GM19238 (cell line): ENCODE results near the gene RAPGEFL1.
"Not testable (repeated sequence)": the region's sequence is repeated elsewhere in the genome, so short reads cannot be mapped to it uniquely, and the experiment has no call there.

Source experiments
- DNase-seq: peaks from one replicate; pipeline ENCODE4 v3.0.0; 2011; ENCODE audit warnings: low spot score; ENCODE audit not compliant: insufficient read length

RAPGEFL1 gene

DNA sequence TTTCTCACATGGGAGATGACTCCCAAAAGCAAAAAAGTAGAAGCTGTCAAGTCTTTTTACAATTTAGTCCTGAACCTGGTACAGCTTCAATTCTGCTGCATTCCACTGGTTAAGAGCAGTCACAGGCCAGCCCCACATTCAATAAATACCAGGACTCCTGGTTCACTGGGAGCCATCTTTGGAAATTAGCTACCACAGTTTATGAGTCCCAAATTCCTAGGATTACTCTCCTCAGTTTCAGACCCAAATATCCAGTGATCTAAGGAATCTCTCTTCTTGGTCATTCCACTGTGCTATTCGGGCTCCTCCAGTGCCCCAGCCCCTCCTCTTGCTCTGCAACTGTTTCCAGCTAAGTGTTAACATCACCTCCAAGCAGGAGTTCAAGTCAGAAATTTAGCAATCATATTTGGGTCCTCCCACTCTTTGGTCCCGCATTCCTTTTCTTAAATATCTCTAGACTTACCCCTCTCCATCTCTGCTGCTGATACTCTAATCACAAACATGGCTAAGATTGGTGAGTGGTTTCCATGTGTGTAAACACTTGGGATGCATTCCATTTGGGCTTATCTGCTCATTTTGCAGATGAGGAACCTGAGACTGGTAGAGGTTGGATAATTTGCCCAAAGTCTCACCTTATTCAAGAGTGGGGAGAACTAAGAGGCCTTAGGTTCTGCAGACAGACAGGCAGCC is 32.3 kb downstream of the RAPGEFL1 start:
- DNase-seq: no peak

DNA sequence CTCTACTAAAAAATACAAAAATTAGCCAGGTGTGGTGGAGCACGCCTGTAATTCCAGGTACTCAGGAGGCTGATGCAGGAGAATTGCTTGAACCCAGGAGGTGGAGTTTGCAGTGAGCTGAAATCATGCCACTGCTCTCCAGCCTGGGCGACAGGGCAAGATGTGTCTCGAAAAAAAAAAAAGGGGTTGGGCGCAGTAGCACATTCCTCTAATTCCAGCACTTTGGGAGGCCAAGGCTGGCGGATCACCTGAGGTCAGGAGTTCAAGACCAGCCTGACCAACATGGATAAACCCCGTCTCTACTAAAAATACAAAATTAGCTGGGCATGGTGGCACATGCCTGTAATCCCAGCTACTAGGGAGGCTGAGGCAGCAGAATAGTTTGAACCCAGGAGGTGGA is 36.6 kb downstream of the RAPGEFL1 start:
- not testable (repeated sequence) for DNase-seq

DNA sequence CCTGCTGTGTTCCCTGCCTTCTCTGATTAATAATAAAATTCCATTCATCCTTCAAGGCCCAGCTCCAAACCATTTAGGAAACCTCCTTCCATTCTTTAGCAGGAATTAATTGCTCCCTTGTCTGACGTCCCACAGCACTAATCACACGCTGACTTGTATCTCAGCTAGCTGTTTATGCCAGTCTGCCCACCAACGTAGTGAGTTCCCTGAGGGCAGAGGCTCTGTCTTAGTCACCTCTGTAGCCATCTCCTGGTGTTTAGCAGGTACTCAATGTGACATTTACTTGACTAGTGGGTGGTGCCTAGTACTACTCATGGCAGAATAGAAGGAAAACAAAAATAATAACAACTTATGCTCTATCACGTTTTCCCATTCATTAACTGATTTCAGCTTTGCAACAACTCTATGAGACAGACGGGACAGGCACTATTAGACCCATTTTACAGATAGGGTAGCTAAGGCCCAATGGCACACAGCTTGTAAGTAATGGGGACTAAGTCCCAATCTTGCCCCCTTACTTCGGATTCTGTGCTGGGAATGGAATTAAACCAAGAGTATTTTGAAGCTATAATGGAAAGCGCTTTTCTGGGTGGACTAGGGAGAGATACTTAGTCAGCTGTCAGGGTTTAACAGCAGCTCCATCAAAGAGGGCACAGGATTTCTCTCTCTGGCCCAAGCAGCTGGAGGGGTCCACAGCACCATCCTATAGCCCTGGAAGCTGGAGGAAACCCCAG is 40.9 kb downstream of the RAPGEFL1 start:
- DNase-seq: no peak

- peak; percentile 92 for DNase-seq
Observed at GRCh38 chr17:40218740-40219593, 41.7 kb downstream of the RAPGEFL1 start, which contains the start of gene WIPF2. TSS of gene WIPF2 (plus strand) at chr17:40219304. CDS start at chr17:40256460, 37,156 bp downstream.

DNA sequence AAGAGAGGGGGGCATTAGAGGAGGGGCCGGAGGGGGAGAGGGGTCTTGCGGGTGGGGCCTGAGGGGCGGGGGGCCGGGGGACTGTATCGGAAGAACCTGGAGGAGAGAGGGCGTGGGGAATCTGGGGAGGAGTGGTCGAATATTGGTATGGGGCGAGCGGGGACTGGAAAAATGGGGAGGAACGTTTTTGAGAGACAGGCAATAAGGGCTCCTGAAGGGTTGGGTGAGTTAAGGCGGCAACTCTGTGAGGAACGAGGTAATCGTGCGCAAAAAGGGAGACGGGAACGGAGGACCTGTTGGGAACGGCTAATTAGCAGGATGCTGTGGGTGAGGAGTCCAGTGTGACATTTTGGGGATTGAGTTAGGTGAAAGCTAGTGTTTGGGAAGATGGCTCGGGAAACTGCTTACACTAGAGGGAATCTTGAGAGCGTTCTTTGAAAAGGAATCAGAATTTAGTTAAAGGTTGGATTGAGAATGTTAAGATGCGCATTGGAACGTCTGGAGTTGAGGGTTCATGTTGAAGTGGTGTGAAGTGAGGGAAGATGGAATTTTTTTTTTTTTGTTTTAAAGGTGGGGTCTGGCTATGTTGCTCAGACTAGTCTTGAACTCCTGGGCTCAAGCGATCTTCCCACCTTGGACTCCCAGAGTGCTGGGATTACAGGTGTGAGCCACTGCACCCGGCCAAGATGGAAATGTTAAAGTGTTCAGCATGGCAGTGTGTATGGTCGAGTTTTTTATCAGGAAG is 42.5 kb downstream of the RAPGEFL1 start:
- no peak for DNase-seq

GRCh38 chr17:40224718-40225550 is 47.7 kb downstream of the RAPGEFL1 start:
- DNase-seq: no peak

- not testable (repeated sequence) for DNase-seq
Observed at GRCh38 chr17:40229146-40229545, 51.9 kb downstream of the RAPGEFL1 start.

DNA sequence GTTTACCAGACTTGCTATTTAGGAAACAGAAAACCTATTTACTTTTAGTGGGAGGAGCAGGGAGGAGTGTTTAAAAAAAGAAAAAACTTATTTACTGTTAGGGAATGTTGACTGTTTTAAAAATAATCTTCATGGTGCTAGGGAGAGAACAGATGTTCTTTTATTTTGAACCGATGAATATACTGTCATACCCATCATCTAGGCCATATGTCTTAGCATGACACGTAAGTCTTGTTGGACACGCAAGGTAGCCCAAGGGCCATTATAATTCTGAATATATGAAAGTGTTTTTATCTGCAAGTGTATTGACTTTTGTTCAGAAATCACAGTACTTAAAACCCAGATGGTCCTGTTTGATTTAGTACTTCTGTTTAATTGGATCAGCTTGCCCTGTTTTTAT is 53.4 kb downstream of the RAPGEFL1 start:
- no peak for DNase-seq

DNA sequence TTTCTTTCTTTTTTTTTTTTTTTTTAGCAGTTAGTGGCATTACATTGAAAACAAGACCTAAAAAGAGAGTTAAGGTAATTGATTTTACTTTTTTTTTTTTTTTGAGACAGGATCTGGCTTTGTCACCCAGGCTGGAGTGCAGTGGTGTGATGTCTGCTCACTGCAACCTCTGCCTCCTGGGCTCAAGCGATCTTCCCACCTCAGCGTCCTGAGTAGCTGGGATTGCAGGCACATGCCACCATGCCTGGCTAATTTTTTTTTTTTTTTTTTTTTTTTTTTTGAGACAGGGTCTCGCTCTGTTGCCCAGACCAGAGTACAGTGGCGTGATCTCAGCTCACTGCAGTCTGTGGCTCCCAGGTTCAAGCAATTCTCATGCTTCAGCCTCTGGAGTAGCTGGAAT is 54.7 kb downstream of the RAPGEFL1 start:
- DNase-seq: not testable (repeated sequence)

GRCh38 chr17:40241252-40241834 is 64.1 kb downstream of the RAPGEFL1 start:
- DNase-seq: no peak

DNA sequence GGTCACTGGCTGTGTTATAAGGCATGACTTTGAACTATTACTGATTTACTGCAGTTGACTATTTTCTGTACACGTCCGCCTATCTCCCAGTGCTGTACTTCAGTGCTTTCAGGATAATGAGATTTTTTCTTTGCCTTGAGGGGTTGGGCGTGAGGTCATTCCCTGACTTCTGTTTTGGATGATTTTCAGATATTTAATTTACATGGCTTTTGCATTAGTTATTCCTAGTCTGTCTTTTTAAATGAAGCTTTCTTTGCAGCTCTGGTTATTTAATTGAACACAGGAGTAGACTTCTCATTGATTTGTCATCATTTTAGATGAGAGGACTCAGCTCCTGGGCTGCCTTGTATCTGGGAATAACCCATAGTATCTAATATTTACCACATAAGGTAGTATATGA is 65.5 kb downstream of the RAPGEFL1 start:
- DNase-seq: no peak

DNA sequence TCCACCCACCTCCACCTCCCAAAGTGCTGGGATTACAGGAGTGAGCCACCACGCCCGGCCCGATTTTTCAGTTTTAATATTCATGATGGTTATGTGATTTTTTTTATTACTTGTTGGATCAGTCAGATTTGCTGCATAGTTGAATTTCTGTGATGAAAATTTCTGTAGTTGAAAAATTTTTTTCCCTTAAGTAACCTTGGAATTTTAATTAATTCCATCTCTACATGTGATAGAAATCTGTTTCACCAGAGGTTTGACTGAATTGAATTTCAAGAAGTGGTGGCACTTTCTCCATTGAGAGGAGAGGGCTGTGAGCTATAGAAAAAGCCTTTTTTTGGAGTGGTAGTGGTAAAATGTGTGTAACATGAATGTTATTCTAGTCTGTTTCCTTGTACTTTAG is 66.5 kb downstream of the RAPGEFL1 start:
- DNase-seq: no peak

- DNase-seq: no peak
Observed at GRCh38 chr17:40244255-40244654, 67.0 kb downstream of the RAPGEFL1 start.
